Measurements from ENCODE around the gene C2CD5.
"Not testable (repeated sequence)": the region's sequence is repeated elsewhere in the genome, so short reads cannot be mapped to it uniquely, and the experiment has no call there.

The C2CD5 gene

GRCh38 chr12:22477166-22477893, 67.0 kb downstream of the C2CD5 start:
- DNase-seq = no peak

GRCh38 chr12:22476133-22476532, 68.2 kb downstream of the C2CD5 start:
- no peak for DNase-seq

DNA sequence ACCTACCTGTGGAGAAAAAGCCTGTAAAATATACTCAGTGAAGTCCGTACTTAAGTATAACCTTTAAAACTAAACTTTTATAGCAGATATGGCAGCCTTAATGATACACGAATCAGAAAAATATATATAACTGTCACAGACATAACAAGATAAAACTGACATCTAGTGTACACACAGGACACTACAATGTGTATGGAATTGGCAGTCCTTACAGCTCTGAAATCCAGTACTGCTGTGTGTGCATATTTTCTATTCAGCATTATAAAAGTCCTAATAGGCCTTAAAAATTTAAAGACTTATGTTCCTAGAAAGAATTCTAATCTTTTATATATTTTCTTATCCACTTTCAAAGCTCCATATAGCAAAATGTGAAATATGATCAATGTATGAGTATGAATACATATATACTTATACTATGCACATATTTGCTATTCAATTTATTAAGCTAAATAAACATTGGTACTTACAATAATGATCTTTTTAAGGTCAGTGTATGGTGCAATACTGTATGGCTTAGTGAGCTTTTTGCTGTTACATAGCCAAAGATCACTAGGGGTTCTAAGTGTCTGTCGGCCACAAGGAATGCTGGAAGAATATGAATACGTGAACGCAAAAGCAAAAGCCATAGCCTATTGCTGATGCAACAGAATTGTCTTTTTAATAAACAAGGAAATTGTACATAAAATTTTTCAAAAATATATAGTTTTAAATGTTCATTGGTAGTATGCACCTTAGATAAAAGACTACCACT, 69.2 kb downstream of the C2CD5 start:
- DNase-seq = no peak

DNA sequence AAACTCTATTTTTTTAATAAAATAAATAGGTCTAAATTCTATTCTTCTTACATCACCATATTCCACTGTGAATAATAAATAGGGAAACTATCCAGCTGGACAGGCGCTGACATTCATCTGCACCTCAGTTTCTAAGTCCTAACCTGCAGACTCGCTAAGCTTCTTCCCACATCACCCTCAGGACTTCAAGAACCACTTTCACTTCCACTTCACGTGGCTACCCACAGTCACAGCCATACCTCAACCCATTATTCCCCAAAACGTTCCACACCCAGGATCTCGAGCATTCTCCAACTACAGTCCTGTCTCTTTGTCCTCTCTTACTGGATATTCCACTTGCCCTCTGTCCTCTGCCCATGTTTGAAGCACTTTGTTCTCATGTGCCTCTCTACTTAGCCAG, 71.1 kb downstream of the C2CD5 start:
- peak in 1 of 2 donors; percentile 11 for DNase-seq

GRCh38 chr12:22467190-22467589, 77.2 kb downstream of the C2CD5 start:
- DNase-seq = no peak

GRCh38 chr12:22463306-22463705, 81.0 kb downstream of the C2CD5 start:
- DNase-seq = no peak

- no peak for DNase-seq
Measured at GRCh38 chr12:22461786-22462185, 82.6 kb downstream of the C2CD5 start.

DNA sequence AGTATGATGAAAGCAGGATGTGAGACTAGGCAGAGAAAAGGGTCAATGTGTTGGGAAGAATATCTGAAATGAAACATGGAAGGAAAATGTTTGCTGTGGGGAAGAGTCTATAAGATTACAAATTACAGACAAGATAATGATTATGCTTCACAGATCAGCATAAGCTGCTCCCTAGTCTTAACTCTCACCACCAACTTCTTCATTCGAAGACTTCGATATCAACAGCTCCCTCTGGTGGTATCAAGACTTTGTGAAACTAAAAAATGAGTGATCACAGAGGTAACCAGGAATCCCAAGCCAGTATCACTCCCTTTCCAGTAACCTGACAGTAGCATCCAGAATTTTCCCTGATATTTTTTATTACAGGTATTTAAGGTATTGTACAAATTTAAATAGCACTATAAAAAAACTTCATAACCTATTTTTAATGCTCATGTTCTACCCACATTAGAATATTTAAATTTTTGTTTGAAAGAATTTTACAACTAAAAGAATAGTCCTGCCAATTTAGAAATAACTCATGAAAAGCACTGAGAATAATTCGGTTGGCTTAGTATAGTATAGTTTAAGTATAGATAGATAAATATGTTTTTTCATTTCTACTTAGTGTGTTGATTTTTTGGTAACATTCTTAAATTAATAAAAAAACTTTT, 84.4 kb downstream of the C2CD5 start:
- peak in 1 of 2 donors; percentile 65 for DNase-seq

- DNase-seq = no peak
Measured at GRCh38 chr12:22458298-22458937, 85.9 kb downstream of the C2CD5 start.

- DNase-seq = no peak
Measured at GRCh38 chr12:22457085-22457484, 87.3 kb downstream of the C2CD5 start.

DNA sequence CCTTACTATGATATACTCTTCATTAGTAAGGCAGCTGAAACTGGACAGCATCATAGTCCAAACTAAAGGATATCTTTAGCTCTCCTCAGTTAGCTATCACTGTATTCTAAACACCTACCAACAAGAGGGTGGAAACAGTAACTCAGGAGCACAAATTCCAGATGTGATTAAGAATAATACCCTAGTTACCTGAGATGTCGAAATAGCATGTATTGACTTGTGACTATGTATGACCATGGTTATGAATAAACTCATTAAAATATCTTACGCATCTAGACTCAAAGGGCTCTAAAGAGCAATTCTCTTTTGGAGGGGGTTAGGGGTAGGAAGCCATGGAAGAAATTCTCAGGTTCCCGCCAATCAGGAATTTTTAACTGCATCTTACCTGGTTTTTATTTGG, 90.8 kb downstream of the C2CD5 start:
- DNase-seq = no peak

GRCh38 chr12:22447223-22447622, 97.1 kb downstream of the C2CD5 start:
- no peak for DNase-seq

GRCh38 chr12:22444317-22444665, 100.1 kb downstream of the C2CD5 start:
- not testable (repeated sequence) for DNase-seq

DNA sequence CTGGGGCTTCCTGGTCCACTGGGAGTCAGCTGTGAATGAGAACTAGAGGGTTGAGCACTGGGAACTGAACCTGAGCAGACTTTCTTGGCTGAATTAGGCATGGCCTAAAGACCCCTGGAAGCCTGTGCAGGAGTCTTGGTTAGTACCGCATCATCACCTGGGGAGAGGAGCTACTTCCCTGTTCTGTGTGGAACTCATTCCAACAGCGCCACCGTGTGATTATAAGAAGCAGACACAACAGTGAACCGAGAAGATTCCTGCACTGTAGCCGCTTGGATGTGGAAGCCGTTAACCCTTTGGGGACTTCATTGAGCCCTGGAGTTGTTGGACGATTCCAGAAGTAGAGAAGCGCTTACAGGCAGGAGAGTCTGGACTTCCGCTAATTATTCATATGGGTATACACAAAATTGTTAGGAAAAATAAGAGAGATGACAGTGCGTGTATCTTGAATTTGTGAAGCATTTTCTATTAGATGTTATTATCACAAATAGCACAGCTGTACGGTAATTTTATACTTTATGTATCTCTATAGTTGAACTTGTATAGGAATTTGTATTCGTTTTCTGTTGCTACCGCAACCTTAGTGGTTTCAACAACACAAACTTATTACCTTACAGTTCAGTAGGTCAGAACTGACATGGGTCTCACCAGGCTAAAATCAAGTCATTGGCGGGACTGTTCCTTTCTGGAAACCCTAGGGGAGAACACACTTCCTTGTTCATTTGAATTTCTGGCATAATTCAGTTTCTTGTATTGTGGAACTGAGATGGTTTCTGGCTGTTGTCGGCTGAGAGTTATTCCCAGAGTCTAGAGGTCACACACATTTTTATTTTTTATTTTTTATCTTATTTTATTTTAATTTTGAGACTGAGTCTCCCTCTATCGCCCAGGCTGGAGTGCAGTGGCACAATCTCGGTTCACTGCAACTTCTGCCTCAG, 100.7 kb downstream of the C2CD5 start:
- DNase-seq = peak; percentile 72 to 81

DNA sequence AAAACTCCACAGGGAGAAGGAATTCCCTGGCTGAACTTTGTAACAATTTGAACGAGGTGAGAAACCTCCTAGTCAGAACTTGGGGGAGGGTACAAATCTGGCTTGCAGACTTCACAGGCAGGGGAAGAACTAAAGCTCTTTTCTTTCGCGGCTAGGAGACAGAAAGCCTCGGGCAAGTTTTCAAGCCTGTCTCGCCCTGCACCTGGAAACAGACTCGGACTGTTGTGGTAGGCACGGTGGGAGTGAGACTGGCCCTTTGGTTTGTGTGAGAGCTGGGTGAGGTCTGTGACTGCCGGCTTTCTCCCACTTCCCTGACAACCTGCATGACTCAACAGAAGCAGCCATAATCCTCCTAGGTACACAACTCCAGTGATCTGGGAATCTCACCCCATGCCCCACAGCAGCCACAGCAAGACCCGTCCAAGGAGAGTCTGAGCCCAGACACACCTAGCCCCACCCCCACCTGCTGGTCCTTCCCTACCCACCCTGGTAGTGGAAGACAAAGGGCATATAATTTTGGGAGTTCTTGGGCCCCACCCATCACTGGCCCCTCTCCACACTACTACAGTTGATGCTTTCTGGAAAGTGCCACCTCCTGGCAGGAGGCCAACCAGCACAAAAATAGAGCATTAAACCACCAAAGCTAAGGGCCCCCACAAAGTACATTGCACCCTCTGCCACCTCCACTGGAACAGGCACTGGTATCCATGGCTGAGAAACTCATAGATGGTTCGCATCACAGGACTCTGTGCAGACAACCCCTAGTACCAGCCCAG, 107.1 kb downstream of the C2CD5 start:
- DNase-seq = no peak

DNA sequence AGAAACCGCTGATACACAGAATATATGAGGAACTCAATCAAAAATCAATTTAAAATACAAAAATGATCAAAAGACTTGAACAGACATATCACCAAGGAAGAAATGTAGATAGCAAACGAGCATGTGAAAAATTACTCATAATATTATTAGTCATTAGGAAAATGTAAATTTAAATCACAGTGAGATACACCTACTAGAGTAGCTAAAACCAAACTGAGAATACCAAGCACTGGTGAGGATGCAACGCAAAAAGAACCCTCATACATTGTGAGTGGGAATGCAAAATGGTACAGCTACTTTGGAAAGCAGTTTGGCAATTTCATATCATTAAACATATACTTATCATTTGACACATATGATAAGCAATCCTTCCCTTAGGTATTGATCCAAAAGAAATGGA, 108.8 kb downstream of the C2CD5 start:
- no peak for DNase-seq

- DNase-seq = no peak
Measured at GRCh38 chr12:22431693-22432251, 112.6 kb downstream of the C2CD5 start.

- DNase-seq = no peak
Measured at GRCh38 chr12:22416801-22417200, 127.5 kb downstream of the C2CD5 start.

- no peak for DNase-seq
Measured at GRCh38 chr12:22415342-22416309, 128.7 kb downstream of the C2CD5 start.

DNA sequence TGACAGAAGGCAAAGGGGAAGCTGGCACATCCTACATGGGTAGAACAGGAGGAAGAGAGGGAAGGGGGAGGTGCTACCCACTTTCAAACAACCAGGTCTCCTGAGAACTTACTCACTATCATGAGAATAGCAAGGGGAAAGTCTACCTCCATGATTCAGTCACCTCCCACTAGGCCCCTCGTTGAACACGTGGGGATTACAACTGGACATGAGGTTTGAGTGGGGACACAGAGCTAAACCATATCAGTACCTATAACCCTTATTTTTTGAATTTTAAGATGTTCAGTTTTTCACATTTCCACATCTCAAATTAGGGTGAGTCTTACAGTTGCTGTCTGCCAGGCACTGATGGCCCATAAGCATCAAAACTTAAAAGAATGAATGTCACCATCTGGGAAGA, 129.6 kb downstream of the C2CD5 start:
- DNase-seq = no peak
